IMR-90 (cell line): ENCODE data around the gene ME3. TPM values are rescaled to one million over a fixed set of nuclear protein-coding genes. Genes with fewer than 3 reads are reported as not detected.

Source experiments
- ATAC-seq: fragments of 200-7000 bp; cut with Tn5 transposase; 2 replicates; pipeline ENCODE4 v1.9.1; 2020; ENCODE audit warnings: low read depth, mild to moderate bottlenecking, moderate library complexity
- BruUV-seq: library from RNA; stranded (reverse); fragments of 400-500 nt; replicated peaks from 2 replicates; lab custom pipeline; 2021; lab: Mats Ljungman, UMichigan
- CTCF ChIA-PET: fragments of 300-600 bp; formaldehyde crosslinking; extraction: SDS; loops from one replicate; lab custom pipeline; 2021; ENCODE audit warnings: antibody characterized with exemption; lab: Yijun Ruan, JAX
- POLR2A ChIA-PET: fragments of 300-600 bp; sonication (Branson Sonifier 250); formaldehyde crosslinking; loops from one replicate; lab custom pipeline; 2022; ENCODE audit warnings: antibody characterized with exemption; ENCODE audit not compliant: unreplicated experiment; lab: Charles Lee
- DNase-seq: peaks from one replicate; pipeline ENCODE4 v3.0.0; 2013
- H2AFZ ChIP-seq: replicated peaks from 2 replicates; pipeline ENCODE3; 2013; ENCODE audit warnings: low read length, mild to moderate bottlenecking; ENCODE audit not compliant: poor library complexity
- H2AK5ac ChIP-seq: 2 replicates; pipeline ENCODE4 v1.6.1; 2013; ENCODE audit warnings: low read depth, low read length, inconsistent platforms
- H2AK9ac ChIP-seq: replicated peaks from 2 replicates; pipeline ENCODE3; 2013; ENCODE audit warnings: mild to moderate bottlenecking, low read depth, low read length, moderate library complexity; ENCODE audit not compliant: poor library complexity
- H2BK120ac ChIP-seq: 2 replicates; pipeline ENCODE4 v1.6.1; 2013; ENCODE audit warnings: low read depth, low read length, inconsistent platforms
- H2BK15ac ChIP-seq: 3 replicates; pipeline ENCODE4 v1.6.1; 2013; ENCODE audit warnings: low read depth, low read length, inconsistent platforms
- H2BK20ac ChIP-seq: 2 replicates; pipeline ENCODE4 v1.6.1; 2013; ENCODE audit warnings: low read depth, mild to moderate bottlenecking, inconsistent platforms, low read length, moderate library complexity
- H2BK5ac ChIP-seq: 2 replicates; pipeline ENCODE4 v1.6.1; 2013; ENCODE audit warnings: mild to moderate bottlenecking, low read depth, low read length, inconsistent platforms; ENCODE audit not compliant: poor library complexity, severe bottlenecking
- H3K14ac ChIP-seq: replicated peaks from 2 replicates; pipeline ENCODE4 v1.6.1; 2013; ENCODE audit warnings: low read depth, low read length, inconsistent platforms
- H3K18ac ChIP-seq: 2 replicates; pipeline ENCODE4 v1.6.1; 2013; ENCODE audit warnings: low read depth, low read length, control low read depth
- H3K23ac ChIP-seq: 2 replicates; pipeline ENCODE4 v1.6.1; 2013; ENCODE audit warnings: low read depth, low read length, inconsistent platforms
- H3K27ac ChIP-seq: 2 replicates; pipeline ENCODE4 v1.5.1; 2013; ENCODE audit warnings: mild to moderate bottlenecking, control low read depth, low read length; ENCODE audit not compliant: insufficient read depth
- H3K27me3 ChIP-seq: 2 replicates; pipeline ENCODE4 v1.6.1; 2013; ENCODE audit warnings: low read length; ENCODE audit not compliant: control insufficient read depth, insufficient read depth
- H3K36me3 ChIP-seq: 2 replicates; pipeline ENCODE4 v1.6.1; 2013; ENCODE audit warnings: low read length, mixed read lengths; ENCODE audit not compliant: control insufficient read depth, insufficient read depth
- H3K4ac ChIP-seq: 2 replicates; pipeline ENCODE4 v1.6.1; 2013; ENCODE audit warnings: low read depth, low read length, inconsistent platforms
- H3K4me1 ChIP-seq: 2 replicates; pipeline ENCODE4 v1.6.1; 2013; ENCODE audit warnings: low read length, mixed read lengths; ENCODE audit not compliant: control insufficient read depth, insufficient read depth
- H3K4me2 ChIP-seq: 2 replicates; pipeline ENCODE4 v1.6.1; 2013; ENCODE audit warnings: low read depth, mild to moderate bottlenecking, control low read depth, low read length, moderate library complexity
- H3K4me3 ChIP-seq: 2 replicates; pipeline ENCODE4 v1.5.1; 2013; ENCODE audit warnings: low read depth, mild to moderate bottlenecking, control low read depth, low read length, moderate library complexity; ENCODE audit not compliant: insufficient read depth
- H3K56ac ChIP-seq: 2 replicates; pipeline ENCODE4 v1.6.1; 2013; ENCODE audit warnings: low read length, inconsistent platforms; ENCODE audit not compliant: insufficient read depth; ENCODE audit errors: extremely low read depth
- H3K79me1 ChIP-seq, 2 experiments: 2 replicates each; pipeline ENCODE4 v1.6.1; 2013; ENCODE audit warnings: low read length in 2 of 2, inconsistent platforms in 1 of 2, low read depth in 1 of 2
- H3K9ac ChIP-seq: 2 replicates; pipeline ENCODE4 v1.6.1; 2013; ENCODE audit warnings: low read depth, low read length, control low read depth
- H3K9me1 ChIP-seq: 2 replicates; pipeline ENCODE4 v1.6.1; 2013; ENCODE audit warnings: low read length, inconsistent platforms; ENCODE audit not compliant: insufficient read depth
- H3K9me3 ChIP-seq: 2 replicates; pipeline ENCODE4 v1.6.1; 2013; ENCODE audit warnings: low read length; ENCODE audit not compliant: control insufficient read depth, insufficient read depth
- H4K20me1 ChIP-seq: 2 replicates; pipeline ENCODE4 v1.6.1; 2013; ENCODE audit warnings: low read length, inconsistent platforms; ENCODE audit not compliant: insufficient read depth
- H4K5ac ChIP-seq: 2 replicates; pipeline ENCODE4 v1.6.1; 2013; ENCODE audit warnings: mild to moderate bottlenecking, low read depth, low read length, control low read depth
- H4K8ac ChIP-seq, 2 experiments: 2 replicates each; pipeline ENCODE4 v1.6.1; 2013; ENCODE audit warnings: low read depth in 2 of 2, low read length in 2 of 2, control low read depth in 1 of 2, inconsistent platforms in 1 of 2
- H4K91ac ChIP-seq: 2 replicates; pipeline ENCODE4 v1.6.1; 2013; ENCODE audit warnings: low read depth, low read length, inconsistent platforms; ENCODE audit not compliant: insufficient read depth
- CEBPB ChIP-seq: IDR thresholded peaks from 2 replicates; pipeline ENCODE4 v1.6.1; 2012; ENCODE audit warnings: low read depth, low read length, improper control_type of control experiment
- CHD1 ChIP-seq: IDR thresholded peaks from 2 replicates; pipeline ENCODE4 v1.6.1; 2012; ENCODE audit warnings: low read depth, low read length, improper control_type of control experiment
- CTCF ChIP-seq: conservative IDR thresholded peaks from 2 replicates; pipeline ENCODE4 v1.5.1; 2012; ENCODE audit warnings: mild to moderate bottlenecking, low read depth, low read length, improper control_type of control experiment
- ELK1 ChIP-seq: fragments of 150-350 bp; IDR thresholded peaks from 2 replicates; pipeline ENCODE4 v1.6.1; 2016; ENCODE audit warnings: low read depth, mild to moderate bottlenecking, low read length, moderate library complexity, borderline replicate concordance
- FOS ChIP-seq: fragments of 150-350 bp; IDR thresholded peaks from 2 replicates; pipeline ENCODE4 v1.6.1; 2016; ENCODE audit warnings: low read depth, low read length
- MAFK ChIP-seq: IDR thresholded peaks from 2 replicates; pipeline ENCODE4 v1.6.1; 2012; ENCODE audit warnings: low read depth, low read length, improper control_type of control experiment
- MAZ ChIP-seq: IDR thresholded peaks from 2 replicates; pipeline ENCODE4 v1.6.1; 2012; ENCODE audit warnings: low read depth, mild to moderate bottlenecking, low read length, improper control_type of control experiment, moderate library complexity, borderline replicate concordance
- MXI1 ChIP-seq: IDR thresholded peaks from 2 replicates; pipeline ENCODE4 v1.6.1; 2012; ENCODE audit warnings: low read depth, mild to moderate bottlenecking, low read length, moderate library complexity, borderline replicate concordance
- NFE2L2 ChIP-seq: fragments of 150-350 bp; IDR thresholded peaks from 2 replicates; pipeline ENCODE4 v1.6.1; 2016; ENCODE audit warnings: low read depth, mild to moderate bottlenecking, low read length
- POLR2A ChIP-seq: IDR thresholded peaks from 2 replicates; pipeline ENCODE4 v1.6.1; 2012; ENCODE audit warnings: mild to moderate bottlenecking, low read depth, low read length
- RAD21 ChIP-seq: IDR thresholded peaks from 2 replicates; pipeline ENCODE4 v1.6.1; 2012; ENCODE audit warnings: low read length, improper control_type of control experiment
- RCOR1 ChIP-seq: IDR thresholded peaks from 2 replicates; pipeline ENCODE4 v1.6.1; 2012; ENCODE audit warnings: mild to moderate bottlenecking, low read length, improper control_type of control experiment; ENCODE audit not compliant: insufficient replicate concordance
- RFX5 ChIP-seq: IDR thresholded peaks from 2 replicates; pipeline ENCODE4 v1.8.0; 2012; ENCODE audit warnings: low read depth, mild to moderate bottlenecking, low read length, moderate library complexity
- SMC3 ChIP-seq: fragments of 150-350 bp; IDR thresholded peaks from 2 replicates; pipeline ENCODE4 v1.6.1; 2016; ENCODE audit warnings: low read depth, mild to moderate bottlenecking, antibody characterized with exemption, low read length, moderate library complexity
- USF2 ChIP-seq: fragments of 150-350 bp; IDR thresholded peaks from 2 replicates; pipeline ENCODE4 v1.6.1; 2017; ENCODE audit warnings: mild to moderate bottlenecking, antibody characterized with exemption, low read length, low read depth
- dilution Hi-C: fragments of 300-500 bp; cut with HindIII; formaldehyde crosslinking; loops from one replicate; pipeline ENCODE4 v1.14.3; 2018; ENCODE audit warnings: low sequenced_read_pairs; ENCODE audit not compliant: unreplicated experiment
- in situ Hi-C: fragments of 300-500 bp; cut with MboI; formaldehyde crosslinking; loops from 3 replicates; pipeline ENCODE4 v1.14.3; 2019; ENCODE audit warnings: low sequenced_read_pairs, inconsistent platforms, mixed read lengths
- intact Hi-C: fragments of 100-400 bp; cut with micrococcal nuclease; formaldehyde crosslinking; loops from 2 replicates; pipeline ENCODE4 v1.10.0; 2022
- polyA plus RNA-seq, 3 experiments: library from polyadenylated mRNA; depleted of rRNA; stranded (reverse); fragments of >200 nt; gene quantifications; 2 replicates each; pipeline ENCODE4 v1.2.3, GENCODE V29; 2012; ENCODE audit warnings: low replicate concordance in 1 of 3
- total RNA-seq: library from RNA; depleted of rRNA; stranded (reverse); fragments of >200 nt; gene quantifications from 2 replicates; pipeline ENCODE4 v1.2.3, GENCODE V29; 2012

ME3 gene
- total and polyA plus RNA-seq, 2 of the 4 experiments (the other 2 are of a cell fraction) = 7.8 to 9.0 TPM

GRCh38 chr11:86589204-86589603 is 83.2 kb downstream of the ME3 start:
- CTCF ChIA-PET = interaction anchor here (0.6 kb wide), 1 partner anchor 35 kb away, joined by 4 read pairs; no protein-coding TSS in a partner anchor
- Histone ChIP-seq H3K4me3 (no peak overlapping the region), H4K91ac (no peak overlapping the region), H3K4me1 (peaks cover 9% of the 10 kb centered on the region), H3K9me3 (no peaks in the 10 kb centered on the region), H2AK5ac (no peak overlapping the region), H3K23ac (no peak overlapping the region), H3K14ac (no peak overlapping the region), H3K4me2 (no peak overlapping the region), H3K27me3 (no peaks in the 10 kb centered on the region), H2BK15ac (no peak overlapping the region), H4K20me1 (no peaks in the 10 kb centered on the region), H3K4ac (no peak overlapping the region), H3K9me1 (peaks cover 15% of the 10 kb centered on the region), H2BK120ac (no peak overlapping the region), H3K79me1 (peaks cover 0 to 10% of the 10 kb centered on the region in 2 experiments; a peak in 1 of 4 replicates), H3K9ac (no peak overlapping the region), H3K27ac (no peak overlapping the region), H2AK9ac (no peak overlapping the region), H3K36me3 (no peaks in the 10 kb centered on the region), H4K5ac (no peak overlapping the region), H2AFZ (no peak overlapping the region), H2BK5ac (no peak overlapping the region), H3K56ac (no peak overlapping the region), H3K18ac (no peak overlapping the region), H4K8ac (no peak overlapping the region), H2BK20ac (no peak overlapping the region)
- intact Hi-C loops = no loop called here
- dilution Hi-C loops = no loop called here
- ATAC-seq = no peak
- in situ Hi-C loops = no loop called here
- POLR2A ChIA-PET = no interaction called here
- no peak for DNase-seq
- BruUV-seq = no TSS peak
- TF ChIP-seq SMC3 (no peak), RFX5 (no peak), RAD21 (no peak), ELK1 (no peak), CTCF (no peak), MAZ (no peak), NFE2L2 (no peak), MXI1 (no peak), CEBPB (no peak), RCOR1 (no peak), FOS (no peak), POLR2A (no peak), USF2 (no peak), CHD1 (no peak), MAFK (no peak)
